Tibial artery (tissue), 4 donors: ENCODE results near the gene DNAI1.

Source experiments
- DNase-seq, 2 donors: peaks; one replicate each; pipeline ENCODE4 v3.0.0-alpha.2; 2019
- H3K27ac ChIP-seq, 2 donors: fragments of 200-600 bp; sonication (generic) in 1 of 2; 1 replicate in 1 of 2; 2 replicates in 1 of 2; pipeline ENCODE4 v1.5.1; 2018 to 2019; ENCODE audit warnings: mild to moderate bottlenecking in 1 of 2
- H3K27me3 ChIP-seq, 2 donors: fragments of 200-600 bp; sonication (generic) in 1 of 2; one replicate each; pipeline versions ENCODE4 v1.5.1 to v1.6.0; 2016 to 2019
- H3K36me3 ChIP-seq, 3 donors: fragments of 200-600 bp; sonication (generic) in 2 of 3; one replicate each; pipeline ENCODE4 v1.5.1; 2016 to 2019; ENCODE audit warnings: mild to moderate bottlenecking in 2 of 3
- H3K4me1 ChIP-seq, 4 donors: fragments of 200-600 bp; sonication (generic) in 2 of 4; 1 replicate in 3 of 4; 2 replicates in 1 of 4; pipeline ENCODE4 v1.5.1; 2016 to 2019
- H3K4me3 ChIP-seq, 2 donors: fragments of 200-600 bp; sonication (generic) in 1 of 2; 1 replicate in 1 of 2; 2 replicates in 1 of 2; pipeline ENCODE4 v1.5.1; 2018 to 2019; ENCODE audit warnings: mild to moderate bottlenecking in 2 of 2
- H3K9me3 ChIP-seq, 3 donors: fragments of 200-600 bp; sonication (generic) in 1 of 3; one replicate each; pipeline ENCODE4 v1.5.1; 2016 to 2019
- CTCF ChIP-seq, 2 experiments: fragments of 200-600 bp in 1 of 2; fragments of 450-650 bp in 1 of 2; IDR thresholded peaks; one replicate each; pipeline ENCODE4 v1.5.1; 2017 to 2019; ENCODE audit warnings: antibody characterized with exemption in 2 of 2, mild to moderate bottlenecking in 1 of 2, moderate library complexity in 1 of 2
- intact Hi-C: fragments of 100-400 bp; cut with DNase I; formaldehyde crosslinking; loops from one replicate; pipeline ENCODE4 v1.15.0; 2023; ENCODE audit warnings: low total_unique reads

The DNAI1 gene

GRCh38 chr9:34564617-34565016 lies 106.0 kb downstream of the DNAI1 start:
- Histone ChIP-seq H3K4me1 (peaks cover 0 to 7% (median 1%) of the 10 kb centered on the region in 4 donors), H3K4me3 (no peak overlapping the region), H3K9me3 (peaks cover 0 to 4% (median 0%) of the 10 kb centered on the region in 3 donors), H3K36me3 (no peaks in the 10 kb centered on the region), H3K27ac (no peak overlapping the region), H3K27me3 (peaks cover 0 to 61% of the 10 kb centered on the region in 2 donors)
- intact Hi-C loops: no loop called here
- no peak for TF ChIP-seq CTCF (IDR thresholded peaks at IDR 0.05)
- DNase-seq: no peak

GRCh38 chr9:34565856-34566255 lies 107.3 kb downstream of the DNAI1 start:
- DNase-seq: no peak

GRCh38 chr9:34566322-34566721 lies 107.7 kb downstream of the DNAI1 start:
- DNase-seq: no peak
- Histone ChIP-seq H3K4me3 (no peak overlapping the region), H3K36me3 (no peaks in the 10 kb centered on the region), H3K9me3 (peaks cover 0 to 4% (median 0%) of the 10 kb centered on the region in 3 donors), H3K4me1 (no peaks in the 10 kb centered on the region), H3K27me3 (peaks cover 0 to 53% of the 10 kb centered on the region in 2 donors), H3K27ac (no peak overlapping the region)
- TF ChIP-seq CTCF (IDR thresholded peaks at IDR 0.05): no peak
- intact Hi-C loops: no loop called here

More at GRCh38 chr9:34565856-34566255, 107.3 kb downstream of the DNAI1 start:
- no peak overlapping the region for H3K27ac ChIP-seq
- H3K4me1 ChIP-seq: no peaks in the 10 kb centered on the region
- peaks cover 0 to 55% of the 10 kb centered on the region in 2 donors for H3K27me3 ChIP-seq
- H3K4me3 ChIP-seq: no peak overlapping the region
- intact Hi-C loops: no loop called here
- TF ChIP-seq CTCF (IDR thresholded peaks at IDR 0.05): no peak
- H3K36me3 ChIP-seq: no peaks in the 10 kb centered on the region
- peaks cover 0 to 4% (median 0%) of the 10 kb centered on the region in 3 donors for H3K9me3 ChIP-seq

- DNase-seq: no peak
- Histone ChIP-seq H3K27me3 (peaks cover 0 to 51% of the 10 kb centered on the region in 2 donors), H3K36me3 (no peaks in the 10 kb centered on the region), H3K4me3 (no peak overlapping the region), H3K4me1 (no peaks in the 10 kb centered on the region), H3K27ac (no peak overlapping the region), H3K9me3 (peaks cover 0 to 3% (median 0%) of the 10 kb centered on the region in 3 donors)
- TF ChIP-seq CTCF (IDR thresholded peaks at IDR 0.05): no peak
- intact Hi-C loops: no loop called here
These were observed 108.4 kb downstream of the DNAI1 start for GRCh38 chr9:34566972-34567371.

- no peak for TF ChIP-seq CTCF (IDR thresholded peaks at IDR 0.05)
- Histone ChIP-seq H3K4me1 (no peaks in the 10 kb centered on the region), H3K36me3 (no peaks in the 10 kb centered on the region), H3K4me3 (no peak overlapping the region), H3K9me3 (no peaks in the 10 kb centered on the region), H3K27ac (no peak overlapping the region), H3K27me3 (peaks cover 0 to 44% of the 10 kb centered on the region in 2 donors)
- intact Hi-C loops: no loop called here
- DNase-seq: no peak
These were observed 109.5 kb downstream of the DNAI1 start for GRCh38 chr9:34568133-34568532.

- no peak for DNase-seq
- no peak for TF ChIP-seq CTCF (IDR thresholded peaks at IDR 0.05)
- no peak overlapping the region for H3K4me3 ChIP-seq
- H3K4me1 ChIP-seq: no peaks in the 10 kb centered on the region
- no peaks in the 10 kb centered on the region for H3K36me3 ChIP-seq
- intact Hi-C loops: no loop called here
- no peak overlapping the region for H3K27ac ChIP-seq
- H3K9me3 ChIP-seq: no peaks in the 10 kb centered on the region
- H3K27me3 ChIP-seq: peaks cover 0 to 50% of the 10 kb centered on the region in 2 donors
These were observed 110.2 kb downstream of the DNAI1 start for GRCh38 chr9:34568774-34569173.
